ENCODE measurements around the gene SCN8A.

DNA sequence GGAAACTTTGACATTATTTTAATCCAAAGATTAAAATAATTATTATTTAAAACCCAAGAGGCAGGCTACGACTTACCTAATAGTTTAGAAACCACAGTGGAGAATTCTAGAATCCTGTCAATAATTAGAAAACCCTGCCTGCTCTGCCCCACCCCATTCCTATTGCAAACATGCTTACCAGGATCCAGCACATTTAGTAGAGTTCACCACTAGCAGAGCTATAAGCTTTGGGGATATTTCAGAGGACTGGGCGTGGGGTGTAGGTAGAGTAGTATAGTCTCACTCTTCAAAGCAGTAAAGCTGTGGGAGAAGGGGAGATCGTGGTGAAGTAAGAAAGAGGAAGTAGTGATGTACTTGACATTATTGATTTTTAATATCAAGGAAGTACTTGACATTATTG is 157.2 kb downstream of the SCN8A start:
- TF ChIP-seq POLR2A (IDR thresholded peaks at IDR 0.05): no peak
- TF ChIP-seq, protein P1, sequence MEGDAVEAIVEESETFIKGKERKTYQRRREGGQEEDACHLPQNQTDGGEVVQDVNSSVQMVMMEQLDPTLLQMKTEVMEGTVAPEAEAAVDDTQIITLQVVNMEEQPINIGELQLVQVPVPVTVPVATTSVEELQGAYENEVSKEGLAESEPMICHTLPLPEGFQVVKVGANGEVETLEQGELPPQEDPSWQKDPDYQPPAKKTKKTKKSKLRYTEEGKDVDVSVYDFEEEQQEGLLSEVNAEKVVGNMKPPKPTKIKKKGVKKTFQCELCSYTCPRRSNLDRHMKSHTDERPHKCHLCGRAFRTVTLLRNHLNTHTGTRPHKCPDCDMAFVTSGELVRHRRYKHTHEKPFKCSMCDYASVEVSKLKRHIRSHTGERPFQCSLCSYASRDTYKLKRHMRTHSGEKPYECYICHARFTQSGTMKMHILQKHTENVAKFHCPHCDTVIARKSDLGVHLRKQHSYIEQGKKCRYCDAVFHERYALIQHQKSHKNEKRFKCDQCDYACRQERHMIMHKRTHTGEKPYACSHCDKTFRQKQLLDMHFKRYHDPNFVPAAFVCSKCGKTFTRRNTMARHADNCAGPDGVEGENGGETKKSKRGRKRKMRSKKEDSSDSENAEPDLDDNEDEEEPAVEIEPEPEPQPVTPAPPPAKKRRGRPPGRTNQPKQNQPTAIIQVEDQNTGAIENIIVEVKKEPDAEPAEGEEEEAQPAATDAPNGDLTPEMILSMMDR (IDR thresholded peaks at IDR 0.05): no peak

Measured in testis (tissue), 2 donors.